Mesenchymal stem cell (in vitro differentiated cells and primary cell): ENCODE data around the gene GRB14.

Experiments used
- DNase-seq: peaks from one replicate; pipeline ENCODE4 v3.0.0-alpha.2; 2013
- H2AFZ ChIP-seq: one replicate; pipeline ENCODE4 v1.6.1; 2013; ENCODE audit warnings: low read depth, mild to moderate bottlenecking, control low read depth, inconsistent platforms, low read length, moderate library complexity
- H2AK5ac ChIP-seq: 2 replicates; pipeline ENCODE4 v1.6.1; 2013; ENCODE audit warnings: low read length, moderate library complexity, mild to moderate bottlenecking, inconsistent platforms; ENCODE audit not compliant: severe bottlenecking
- H2BK120ac ChIP-seq: one replicate; pipeline ENCODE4 v1.6.1; 2013; ENCODE audit warnings: low read depth, mild to moderate bottlenecking, inconsistent platforms, low read length, moderate library complexity
- H2BK12ac ChIP-seq, 2 experiments: one replicate each; pipeline ENCODE4 v1.6.1; 2013; ENCODE audit warnings: inconsistent platforms in 2 of 2, low read length in 2 of 2, mild to moderate bottlenecking in 2 of 2, moderate library complexity in 2 of 2, control low read depth in 1 of 2
- H2BK15ac ChIP-seq: one replicate; pipeline ENCODE4 v1.6.1; 2013; ENCODE audit warnings: mild to moderate bottlenecking, low read depth, inconsistent platforms; ENCODE audit not compliant: poor library complexity, severe bottlenecking
- H2BK5ac ChIP-seq: 2 replicates; pipeline ENCODE4 v1.6.1; 2013; ENCODE audit warnings: low read depth, mild to moderate bottlenecking, low read length, control low read depth, inconsistent platforms; ENCODE audit not compliant: poor library complexity, severe bottlenecking
- H3K14ac ChIP-seq, 2 experiments: one replicate each; pipeline ENCODE4 v1.6.1; 2013; ENCODE audit warnings: inconsistent platforms in 2 of 2, low read length in 2 of 2, control low read depth in 1 of 2, mild to moderate bottlenecking in 1 of 2, moderate library complexity in 1 of 2
- H3K18ac ChIP-seq, 2 experiments: one replicate each; pipeline ENCODE4 v1.6.1; 2013; ENCODE audit warnings: inconsistent platforms in 2 of 2, low read length in 2 of 2, control low read depth in 1 of 2, low read depth in 1 of 2, mild to moderate bottlenecking in 1 of 2
- H3K23ac ChIP-seq, 2 experiments: one replicate each; pipeline ENCODE4 v1.6.1; 2013; ENCODE audit warnings: inconsistent platforms in 2 of 2, low read length in 2 of 2, mild to moderate bottlenecking in 2 of 2, moderate library complexity in 2 of 2, control low read depth in 1 of 2
- H3K27ac ChIP-seq: 2 replicates; pipeline ENCODE4 v1.5.1; 2013; ENCODE audit warnings: mild to moderate bottlenecking, moderate library complexity, low read length, control low read depth, inconsistent platforms; ENCODE audit not compliant: poor library complexity, severe bottlenecking
- H3K27me3 ChIP-seq, 2 experiments: 2 replicates each; pipeline versions ENCODE4 v1.6.1 to v1.7.0; 2013; ENCODE audit warnings: low read length in 2 of 2, mild to moderate bottlenecking in 2 of 2, moderate library complexity in 2 of 2, control low read depth in 1 of 2, inconsistent platforms in 1 of 2; ENCODE audit not compliant: control insufficient read depth in 1 of 2, insufficient read depth in 1 of 2
- H3K36me3 ChIP-seq, 2 experiments: 2 replicates each; pipeline versions ENCODE4 v1.6.1 to v1.7.0; 2013; ENCODE audit warnings: low read length in 2 of 2, control low read depth in 1 of 2, inconsistent platforms in 1 of 2, low read depth in 1 of 2, mild to moderate bottlenecking in 1 of 2; ENCODE audit not compliant: insufficient read depth in 2 of 2, control insufficient read depth in 1 of 2
- H3K4ac ChIP-seq, 2 experiments: one replicate each; pipeline ENCODE4 v1.6.1; 2013; ENCODE audit warnings: inconsistent platforms in 2 of 2, low read length in 2 of 2, mild to moderate bottlenecking in 2 of 2, moderate library complexity in 2 of 2, control low read depth in 1 of 2, low read depth in 1 of 2
- H3K4me1 ChIP-seq: 2 replicates; pipeline ENCODE4 v1.6.1; 2013; ENCODE audit warnings: low read depth, low read length, control low read depth; ENCODE audit not compliant: control insufficient read depth, insufficient read depth
- H3K4me2 ChIP-seq: 2 replicates; pipeline ENCODE4 v1.6.1; 2013; ENCODE audit warnings: low read length, mild to moderate bottlenecking, inconsistent platforms; ENCODE audit not compliant: poor library complexity, severe bottlenecking
- H3K4me3 ChIP-seq, 2 experiments: 2 replicates each; pipeline versions ENCODE4 v1.5.1 to v1.7.0; 2013; ENCODE audit warnings: low read length in 2 of 2, mild to moderate bottlenecking in 2 of 2, control low read depth in 1 of 2, low read depth in 1 of 2; ENCODE audit not compliant: insufficient read depth in 1 of 2
- H3K79me1 ChIP-seq: replicated peaks from 2 replicates; pipeline ENCODE4 v1.6.1; 2013; ENCODE audit warnings: mild to moderate bottlenecking, control low read depth, low read length, inconsistent platforms; ENCODE audit not compliant: poor library complexity, severe bottlenecking
- H3K9ac ChIP-seq: 2 replicates; pipeline ENCODE4 v1.7.0; 2013; ENCODE audit warnings: mild to moderate bottlenecking, low read length, moderate library complexity
- H3K9me3 ChIP-seq: 2 replicates; pipeline ENCODE4 v1.7.0; 2013; ENCODE audit warnings: mild to moderate bottlenecking, low read length; ENCODE audit not compliant: control insufficient read depth
- H4K8ac ChIP-seq: one replicate; pipeline ENCODE4 v1.6.1; 2013; ENCODE audit warnings: inconsistent platforms, mild to moderate bottlenecking, low read length, moderate library complexity
- H4K91ac ChIP-seq: one replicate; pipeline ENCODE4 v1.6.1; 2013; ENCODE audit warnings: mild to moderate bottlenecking, low read length, inconsistent platforms
- WGBS: methylation state at CpG from one replicate; pipeline ENCODE4 v1.1.7; 2013; ENCODE audit warnings: mixed read lengths; 5-methylcytosine and 5-hydroxymethylcytosine counted together

Gene GRB14

DNA sequence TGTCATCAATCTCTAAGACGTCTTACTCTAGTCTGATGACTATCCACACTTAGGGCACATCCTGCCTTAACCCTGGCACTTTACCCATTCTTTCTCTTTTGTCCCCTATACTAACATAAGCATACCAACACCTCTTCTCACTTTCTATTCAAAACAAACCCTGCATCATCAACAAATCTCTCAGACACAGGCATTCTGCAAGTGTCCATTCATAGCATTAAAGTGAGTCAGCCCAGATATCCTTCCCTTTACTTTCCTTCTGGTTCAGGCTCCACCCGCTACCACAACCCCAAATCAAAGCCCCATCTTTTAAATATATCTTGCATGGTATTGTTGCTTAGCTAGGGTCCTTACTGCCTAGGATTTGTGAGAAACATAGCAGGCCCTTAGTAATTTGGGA lies 3.8 kb downstream of the GRB14 start:
- Histone ChIP-seq H2AK5ac (no peak overlapping the region), H2AFZ (no peak overlapping the region), H2BK15ac (no peak overlapping the region), H3K23ac (no peak overlapping the region), H2BK5ac (no peak overlapping the region), H4K8ac (no peak overlapping the region), H4K91ac (no peak overlapping the region), H3K79me1 (peaks cover 8% of the 10 kb centered on the region), H3K4me3 (no peak overlapping the region), H3K9me3 (no peaks in the 10 kb centered on the region), H3K9ac (no peak overlapping the region), H3K27ac (peak overlapping the region; percentile 12), H2BK12ac (no peak overlapping the region), H3K36me3 (peaks cover 0 to 6% of the 10 kb centered on the region in 2 experiments), H2BK120ac (no peak overlapping the region), H3K27me3 (no peaks in the 10 kb centered on the region), H3K14ac (no peak overlapping the region), H3K4me2 (peak overlapping the region; percentile 46), H3K4me1 (peaks cover 9% of the 10 kb centered on the region), H3K18ac (no peak overlapping the region), H3K4ac (no peak overlapping the region)
- peak; percentile 3 for DNase-seq
- WGBS = 9% methylated on average over 1 of the region's 2 CpGs

DNA sequence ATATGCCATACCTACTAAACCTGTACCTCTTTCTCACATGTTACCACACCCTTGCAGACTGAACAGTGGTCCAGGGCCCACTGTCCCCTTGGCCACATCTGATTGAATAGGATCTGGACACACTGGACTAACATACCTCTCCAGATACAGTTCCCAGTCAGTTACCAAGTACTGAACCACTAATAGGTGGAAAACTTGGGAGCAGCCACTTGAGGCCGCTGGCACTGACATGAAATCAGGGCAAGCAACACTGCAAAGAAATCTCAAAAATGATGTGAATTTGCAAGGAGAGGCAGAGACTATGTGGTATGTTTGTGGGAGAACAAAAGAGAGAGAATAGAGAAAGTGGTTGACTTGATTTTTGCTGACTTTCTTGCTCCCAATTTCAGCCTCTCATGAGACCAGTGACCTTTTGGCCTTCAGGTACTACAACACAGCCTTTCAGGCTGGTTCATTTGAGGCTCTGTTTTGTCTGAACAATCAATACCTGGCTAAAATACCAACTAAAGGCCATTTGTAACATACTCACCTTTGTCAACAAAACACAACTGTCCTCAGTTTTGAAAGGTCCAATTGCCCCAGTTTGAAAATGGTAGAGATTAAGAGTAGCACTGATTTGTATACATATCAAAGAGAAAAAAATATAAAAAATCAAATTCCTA lies 7.8 kb downstream of the GRB14 start:
- Histone ChIP-seq H3K4me3 (no peak overlapping the region), H4K8ac (no peak overlapping the region), H3K14ac (no peak overlapping the region), H3K79me1 (peaks cover 12% of the 10 kb centered on the region), H2BK15ac (no peak overlapping the region), H3K4me1 (peaks cover 8% of the 10 kb centered on the region), H3K23ac (no peak overlapping the region), H3K9ac (no peak overlapping the region), H2BK5ac (no peak overlapping the region), H3K36me3 (peaks cover 0 to 10% of the 10 kb centered on the region in 2 experiments), H3K18ac (no peak overlapping the region), H3K4ac (no peak overlapping the region), H3K4me2 (no peak overlapping the region), H2AFZ (no peak overlapping the region), H4K91ac (no peak overlapping the region), H3K9me3 (no peaks in the 10 kb centered on the region), H3K27me3 (no peaks in the 10 kb centered on the region), H2AK5ac (peak overlapping the region; percentile 31), H2BK12ac (no peak overlapping the region), H2BK120ac (no peak overlapping the region), H3K27ac (no peak overlapping the region)
- no peak for DNase-seq
- WGBS = 94% methylated on average over 1 of the region's 1 CpG

DNA sequence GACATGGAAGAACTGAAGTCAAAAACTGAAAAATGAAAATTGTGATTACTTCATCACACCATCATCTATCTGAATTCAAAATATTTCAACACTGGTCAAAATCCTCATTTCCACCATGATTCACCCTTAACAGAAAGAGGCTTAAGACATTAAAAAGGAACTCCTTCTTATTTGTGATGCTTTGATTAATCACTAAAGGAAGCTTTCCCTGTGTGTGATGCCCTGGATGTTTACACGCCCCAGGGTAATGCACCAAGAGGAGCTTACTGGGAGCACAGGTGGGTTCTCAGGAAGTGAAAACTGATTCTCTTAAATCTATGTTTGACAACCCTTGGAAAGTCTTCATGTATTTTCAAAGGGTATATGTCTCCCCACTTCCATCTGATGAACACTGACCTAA lies 11.5 kb downstream of the GRB14 start:
- Histone ChIP-seq H2BK120ac (no peak overlapping the region), H3K27me3 (no peaks in the 10 kb centered on the region), H4K8ac (no peak overlapping the region), H3K9me3 (no peaks in the 10 kb centered on the region), H3K4me1 (peaks cover 6% of the 10 kb centered on the region), H3K27ac (no peak overlapping the region), H2AFZ (no peak overlapping the region), H3K14ac (no peak overlapping the region), H3K18ac (no peak overlapping the region), H3K23ac (no peak overlapping the region), H2BK15ac (no peak overlapping the region), H4K91ac (no peak overlapping the region), H3K4me2 (no peak overlapping the region), H2AK5ac (no peak overlapping the region), H3K4ac (no peak overlapping the region), H3K4me3 (no peak overlapping the region), H3K36me3 (peaks cover 0 to 7% of the 10 kb centered on the region in 2 experiments), H3K9ac (no peak overlapping the region), H2BK5ac (no peak overlapping the region), H2BK12ac (no peak overlapping the region), H3K79me1 (peaks cover 10% of the 10 kb centered on the region)
- DNase-seq = no peak
- 100% methylated on average over 1 of the region's 1 CpG for WGBS

GRCh38 chr2:164606557-164606956 lies 14.7 kb downstream of the GRB14 start:
- H3K23ac ChIP-seq = no peak overlapping the region
- H2BK120ac ChIP-seq = no peak overlapping the region
- H4K91ac ChIP-seq = no peak overlapping the region
- H2BK5ac ChIP-seq = no peak overlapping the region
- H3K4me1 ChIP-seq = peaks cover 4% of the 10 kb centered on the region
- H3K4me2 ChIP-seq = no peak overlapping the region
- no peak overlapping the region for H3K4ac ChIP-seq
- 100% methylated on average over 1 of the region's 2 CpGs for WGBS
- no peaks in the 10 kb centered on the region for H3K27me3 ChIP-seq
- no peak overlapping the region for H3K18ac ChIP-seq
- H2AK5ac ChIP-seq = no peak overlapping the region
- no peak overlapping the region for H3K9ac ChIP-seq
- H3K14ac ChIP-seq = no peak overlapping the region
- no peak for DNase-seq
- H3K4me3 ChIP-seq = no peak overlapping the region
- H4K8ac ChIP-seq = no peak overlapping the region
- H3K9me3 ChIP-seq = no peaks in the 10 kb centered on the region
- peaks cover 5% of the 10 kb centered on the region for H3K79me1 ChIP-seq
- H2BK15ac ChIP-seq = no peak overlapping the region
- H3K36me3 ChIP-seq = peaks cover 0 to 4% of the 10 kb centered on the region in 2 experiments
- H2AFZ ChIP-seq = no peak overlapping the region
- no peak overlapping the region for H2BK12ac ChIP-seq
- H3K27ac ChIP-seq = peak overlapping the region; percentile 82
